HEK293T (cell line): ENCODE data around the gene RPL36AL.

Source experiments
- ARNT ChIP-seq: fragments of 450-650 bp; IDR thresholded peaks from 2 replicates; pipeline ENCODE4 v1.6.1; 2017; ENCODE audit warnings: mild to moderate bottlenecking
- ELF4 ChIP-seq: fragments of 450-650 bp; IDR thresholded peaks from 2 replicates; pipeline ENCODE4 v1.6.1; 2017; ENCODE audit warnings: antibody characterized with exemption
- FOXK2 ChIP-seq: fragments of 450-650 bp; IDR thresholded peaks from 2 replicates; pipeline ENCODE4 v1.6.1; 2016; ENCODE audit warnings: mild to moderate bottlenecking
- FOXM1 ChIP-seq: fragments of 450-650 bp; IDR thresholded peaks from 2 replicates; pipeline ENCODE4 v1.6.1; 2017; ENCODE audit warnings: mild to moderate bottlenecking, borderline replicate concordance
- HDGF ChIP-seq: fragments of 450-650 bp; IDR thresholded peaks from 2 replicates; pipeline ENCODE4 v1.6.1; 2017; ENCODE audit warnings: antibody characterized with exemption, borderline replicate concordance
- PKNOX1 ChIP-seq: fragments of 450-650 bp; IDR thresholded peaks from 2 replicates; pipeline ENCODE4 v1.6.1; 2016
- SP1 ChIP-seq: fragments of 450-650 bp; IDR thresholded peaks from 2 replicates; pipeline ENCODE4 v1.6.1; 2017
- TARDBP ChIP-seq: fragments of 450-650 bp; IDR thresholded peaks from 2 replicates; pipeline ENCODE4 v1.6.1; 2016
- ZNF384 ChIP-seq: fragments of 450-650 bp; IDR thresholded peaks from 2 replicates; pipeline ENCODE4 v1.6.1; 2016

- no peak for TF ChIP-seq ZNF384
- no peak for TF ChIP-seq HDGF
- no peak for TF ChIP-seq SP1
- TF ChIP-seq ELF4, result no peak
- no peak for TF ChIP-seq FOXM1
- TF ChIP-seq TARDBP, result no peak
- no peak for TF ChIP-seq FOXK2
- TF ChIP-seq PKNOX1, result no peak
- no peak for TF ChIP-seq ARNT
Measured at GRCh38 chr14:49583629-49584028, 36.8 kb downstream of the RPL36AL start.
